ENCODE data around the gene KLHL35. TPM values are rescaled to one million over a fixed set of nuclear protein-coding genes. Genes with fewer than 3 reads are reported as not detected.

KLHL35 gene, protein sequence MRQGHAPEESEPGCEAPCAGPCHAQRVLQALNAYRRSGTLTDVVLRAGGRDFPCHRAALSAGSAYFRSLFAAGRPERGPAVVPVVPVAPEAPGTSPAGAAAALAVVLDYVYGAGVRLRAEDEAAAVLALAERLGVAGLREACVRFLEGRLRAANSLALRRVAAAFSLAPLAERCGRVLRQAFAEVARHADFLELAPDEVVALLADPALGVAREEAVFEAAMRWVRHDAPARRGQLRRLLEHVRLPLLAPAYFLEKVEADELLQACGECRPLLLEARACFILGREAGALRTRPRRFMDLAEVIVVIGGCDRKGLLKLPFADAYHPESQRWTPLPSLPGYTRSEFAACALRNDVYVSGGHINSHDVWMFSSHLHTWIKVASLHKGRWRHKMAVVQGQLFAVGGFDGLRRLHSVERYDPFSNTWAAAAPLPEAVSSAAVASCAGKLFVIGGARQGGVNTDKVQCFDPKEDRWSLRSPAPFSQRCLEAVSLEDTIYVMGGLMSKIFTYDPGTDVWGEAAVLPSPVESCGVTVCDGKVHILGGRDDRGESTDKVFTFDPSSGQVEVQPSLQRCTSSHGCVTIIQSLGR
- 5.7 TPM for polyA plus RNA-seq (ENCODE audit: insufficient read length)

- no peak for DNase-seq (ENCODE audit: low read depth)
Observed at GRCh38 chr11:75432911-75433321, at the start of gene KLHL35. TSS of gene KLHL35 (minus strand) at chr11:75433203. CDS start at chr11:75430629, 2,574 bp downstream.

DNA sequence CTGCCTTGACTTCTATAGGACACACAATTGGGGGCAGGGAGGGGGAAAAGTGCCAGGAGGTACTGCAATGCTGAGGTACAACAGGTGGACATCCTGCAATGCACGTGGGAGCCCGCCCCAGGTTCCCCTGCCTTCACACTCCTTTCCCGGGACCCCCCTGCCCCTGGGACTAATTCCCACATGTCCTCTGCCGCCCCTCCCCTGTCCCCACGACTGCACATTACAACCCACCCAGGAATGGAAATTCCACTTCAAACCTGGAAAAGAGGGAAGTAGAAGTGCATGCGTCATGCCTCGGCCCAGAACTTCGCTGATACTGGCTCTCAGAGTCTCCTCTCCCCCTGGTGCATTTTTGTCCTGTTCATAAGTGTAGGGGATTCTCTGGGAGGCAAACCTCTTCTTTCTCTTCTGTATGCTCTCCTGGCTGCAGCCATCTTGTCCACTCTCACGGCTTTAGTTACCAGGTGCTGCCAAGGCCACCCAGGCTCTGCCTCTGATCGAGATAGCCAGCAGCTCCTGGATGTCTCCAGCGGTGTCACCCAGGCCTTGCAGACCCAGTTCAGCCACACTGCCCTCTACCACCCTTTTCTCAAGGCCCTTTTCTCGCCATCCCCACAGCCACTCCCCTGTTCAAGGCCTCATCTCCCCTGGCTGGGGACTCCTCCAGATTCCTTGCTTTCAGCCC is 49.1 kb upstream of the KLHL35 start:
- no peak for DNase-seq (ENCODE audit: low read depth)

DNA sequence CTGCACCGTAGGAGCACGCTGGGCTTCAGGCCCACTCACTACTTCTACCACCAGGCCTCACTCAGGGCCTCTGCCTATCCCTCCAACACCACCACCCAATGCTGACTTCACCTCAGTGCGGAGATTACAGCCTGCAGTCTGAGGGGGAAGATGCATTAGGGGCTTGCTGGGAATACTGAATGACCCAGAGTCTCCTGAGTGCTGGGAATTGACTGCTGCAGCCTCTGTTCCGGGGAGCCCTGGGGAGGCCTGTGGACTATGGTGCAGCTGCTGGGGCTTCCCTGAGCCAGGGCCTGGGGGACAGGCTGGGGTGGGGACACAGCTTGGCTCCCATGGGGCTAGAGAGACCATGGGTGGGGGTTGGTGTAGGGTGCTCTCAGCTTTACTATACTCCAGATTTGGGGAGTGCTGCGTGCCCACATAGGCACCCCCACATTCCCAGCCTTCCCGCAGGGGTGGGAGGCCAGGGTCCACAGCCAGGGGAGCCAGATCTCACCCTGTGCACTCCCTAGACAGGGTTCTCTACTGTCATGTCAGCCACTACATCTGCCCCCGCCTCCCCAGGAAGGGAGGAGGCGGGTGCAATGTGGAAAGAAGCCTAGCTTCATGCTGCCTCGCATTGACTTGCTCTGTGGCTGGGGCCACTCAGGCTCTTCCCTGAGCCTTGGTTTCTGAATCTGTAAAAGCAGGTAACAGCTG is 48.4 kb upstream of the KLHL35 start:
- DNase-seq (ENCODE audit: low read depth), result no peak

DNA sequence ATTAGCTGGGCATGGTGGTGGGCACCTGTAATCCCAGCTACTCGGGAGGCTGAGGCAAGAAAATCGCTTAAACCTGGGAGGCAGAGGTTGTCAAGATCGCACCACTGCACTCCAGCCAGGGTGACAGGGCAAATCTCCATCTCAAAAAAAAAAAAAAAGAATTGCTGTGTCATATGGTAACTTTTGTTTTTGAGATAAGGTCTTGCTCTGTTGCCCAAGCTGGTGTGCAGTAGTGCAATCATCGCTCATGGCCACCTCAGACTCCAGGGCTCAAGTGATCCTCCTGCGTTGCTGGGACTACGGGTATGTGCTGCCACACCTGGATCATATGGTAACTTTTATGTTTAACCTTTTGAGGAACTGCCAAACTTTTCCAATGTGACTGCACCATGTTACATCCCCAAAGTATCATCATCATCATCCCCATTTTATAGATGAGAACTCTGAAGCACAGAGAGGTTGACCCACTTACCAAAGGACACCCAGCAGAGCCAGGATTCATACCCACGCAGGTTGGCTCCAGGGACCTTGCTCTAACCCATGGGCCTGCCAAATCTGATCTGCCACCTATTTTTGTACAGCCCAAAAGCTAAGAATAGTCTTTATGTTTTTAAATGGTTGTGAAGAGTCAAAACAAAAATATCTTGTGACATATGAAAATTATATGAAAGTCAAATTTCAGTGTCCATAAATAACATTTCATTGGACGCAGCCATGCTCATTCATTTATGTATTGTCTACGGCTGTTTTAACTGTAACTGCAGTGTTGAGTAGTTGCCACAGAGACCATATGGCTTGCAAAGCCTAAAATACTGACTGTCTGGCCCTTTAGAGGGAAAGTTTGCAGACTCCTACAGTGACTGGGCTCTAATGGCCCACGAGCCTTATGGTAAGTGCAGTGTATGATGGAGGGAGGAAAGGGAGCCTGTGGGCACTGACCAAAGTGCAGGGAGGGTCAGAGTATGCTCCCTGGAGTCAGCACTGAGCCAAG is 47.5 kb upstream of the KLHL35 start:
- no peak for DNase-seq (ENCODE audit: low read depth)

DNA sequence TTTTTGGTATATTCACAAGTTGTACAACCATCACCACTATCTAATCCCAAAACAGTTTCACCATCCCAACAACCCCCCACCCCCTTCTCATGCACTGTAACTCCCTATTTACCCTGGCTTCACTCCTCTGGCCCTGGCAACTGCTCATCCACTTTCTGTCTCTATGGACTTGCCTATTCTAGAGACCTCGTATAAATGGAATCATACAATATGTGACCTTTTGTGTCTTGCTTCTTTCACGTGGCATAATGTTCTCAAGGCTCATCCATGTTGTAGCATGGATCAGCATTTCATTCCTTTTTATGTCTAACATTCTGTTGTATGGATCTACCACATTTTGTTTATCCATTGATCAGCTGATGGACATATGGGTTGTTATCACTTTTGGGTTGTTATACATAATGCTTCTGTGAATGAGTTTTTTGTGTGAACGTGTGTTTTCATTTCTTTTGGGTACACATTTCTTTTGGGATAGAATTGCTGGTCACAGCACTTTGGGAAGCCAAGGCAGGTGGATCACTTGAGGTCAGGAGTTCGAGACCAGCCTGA is 46.7 kb upstream of the KLHL35 start:
- DNase-seq (ENCODE audit: low read depth), result no peak

DNA sequence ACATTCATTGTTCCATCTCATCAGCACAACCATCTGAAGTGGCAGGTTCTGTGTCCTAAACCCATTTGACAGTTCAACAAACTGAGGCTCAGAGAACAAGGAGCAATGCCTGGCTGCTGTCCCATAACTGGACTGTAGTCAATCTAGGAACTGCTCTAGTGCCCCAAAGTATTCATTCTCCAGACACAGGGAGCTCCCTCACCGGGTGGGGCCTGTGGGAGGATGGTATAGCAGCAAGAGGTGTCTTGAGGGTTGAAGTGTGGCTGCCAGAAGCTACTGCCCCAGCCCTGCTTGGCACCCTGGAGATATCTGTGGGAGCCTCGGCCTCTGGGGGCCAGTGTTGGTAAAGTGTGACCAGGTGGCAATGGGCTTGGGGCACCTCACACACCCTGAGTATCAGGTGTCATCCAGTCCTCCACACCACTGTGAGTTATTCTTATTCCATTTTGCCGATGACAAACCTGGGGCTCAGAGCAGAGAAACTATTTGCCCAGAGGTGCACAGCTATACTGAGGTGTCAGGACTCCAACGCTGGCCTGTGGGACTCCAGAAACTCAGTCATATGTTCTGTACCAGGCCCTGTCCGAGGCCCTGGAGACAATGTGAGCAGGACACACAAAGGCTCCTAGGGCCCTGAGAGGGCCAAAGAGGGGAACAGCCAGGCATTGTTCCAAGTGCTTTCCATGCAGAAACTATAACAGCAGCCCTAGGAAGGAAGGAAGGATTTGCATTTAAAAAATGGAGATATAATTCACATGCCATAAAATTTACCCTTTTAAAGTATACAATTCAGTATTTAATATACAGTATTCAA is 46.0 kb upstream of the KLHL35 start:
- DNase-seq (ENCODE audit: low read depth), result no peak

DNA sequence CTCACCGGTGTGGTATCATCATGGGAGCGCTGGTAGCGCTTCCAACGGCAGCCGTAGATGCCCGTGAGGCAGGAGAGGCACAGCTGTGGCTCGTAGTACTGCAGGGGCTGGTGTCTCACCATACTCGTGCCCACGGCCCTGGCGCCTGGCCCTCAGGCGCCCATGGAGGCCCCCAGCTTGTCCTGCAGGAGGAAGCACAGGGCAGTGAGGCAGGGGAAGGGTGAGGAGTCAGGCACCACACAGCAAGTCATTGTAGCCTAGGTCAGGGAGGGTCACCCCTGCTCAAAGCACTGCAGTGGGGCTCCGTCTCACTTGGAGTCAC is 44.6 kb upstream of the KLHL35 start:
- no peak for DNase-seq (ENCODE audit: low read depth)

- DNase-seq (ENCODE audit: low read depth), result no peak
Observed at GRCh38 chr11:75476739-75477613, 44.0 kb upstream of the KLHL35 start.

- no peak for DNase-seq (ENCODE audit: low read depth)
Observed at GRCh38 chr11:75475767-75476650, 43.0 kb upstream of the KLHL35 start.

DNA sequence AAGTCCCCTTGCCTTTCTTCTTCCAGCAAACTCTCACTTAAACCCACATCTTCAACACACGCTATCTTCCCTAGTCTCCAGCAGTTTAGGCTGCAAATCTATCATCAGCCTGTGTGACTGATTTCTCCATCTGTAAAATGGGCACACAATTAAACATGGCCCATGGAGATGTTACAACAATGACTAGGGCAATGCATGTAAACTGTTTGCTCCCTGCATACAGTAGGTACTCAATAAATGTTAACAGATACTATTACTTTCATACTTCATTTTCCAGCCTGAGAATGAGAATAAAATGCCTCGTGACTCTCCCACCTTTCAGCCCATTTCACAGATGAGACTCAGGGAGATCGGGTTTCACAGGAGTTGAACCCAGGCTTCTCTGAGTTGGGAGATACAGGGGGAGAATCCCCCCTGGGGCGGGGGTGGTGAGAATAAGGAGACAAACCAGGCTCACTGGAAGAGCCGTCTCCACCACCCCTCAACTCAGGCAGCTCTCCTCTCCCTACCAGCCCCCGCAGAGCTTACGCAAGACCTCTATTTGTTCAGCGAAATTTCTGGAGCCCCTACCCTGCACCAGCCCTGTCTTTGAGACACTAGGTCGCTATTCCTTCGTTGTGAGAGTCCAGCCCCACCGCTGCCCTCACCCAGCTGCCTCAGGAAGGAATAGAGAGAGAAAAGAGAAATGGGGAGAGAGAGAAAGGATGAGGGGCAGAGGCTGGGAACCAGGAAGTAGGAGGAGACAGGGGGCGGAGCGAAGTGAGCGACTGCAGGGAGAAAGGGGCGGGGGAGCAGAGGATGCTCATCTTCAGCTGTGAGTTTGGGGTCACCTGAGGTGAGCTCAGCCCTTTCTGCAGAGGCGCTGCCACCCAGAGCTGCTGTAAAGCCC is 42.1 kb upstream of the KLHL35 start:
- DNase-seq (ENCODE audit: low read depth), result no peak

- no peak for DNase-seq (ENCODE audit: low read depth)
Observed at GRCh38 chr11:75474240-75474639, 41.2 kb upstream of the KLHL35 start.

- DNase-seq (ENCODE audit: low read depth), result no peak
Observed at GRCh38 chr11:75473684-75474083, 40.7 kb upstream of the KLHL35 start.

GRCh38 chr11:75472081-75472732 is 39.2 kb upstream of the KLHL35 start:
- no peak for DNase-seq (ENCODE audit: low read depth)

- DNase-seq (ENCODE audit: low read depth), result no peak
Observed at GRCh38 chr11:75471176-75471973, 38.4 kb upstream of the KLHL35 start.

GRCh38 chr11:75470476-75471080 is 37.6 kb upstream of the KLHL35 start:
- DNase-seq (ENCODE audit: low read depth), result no peak

Measured in forelimb muscle (tissue), 1 donor.